Neural cell (in vitro differentiated cells): Measurements from ENCODE around the gene LUZP1. TPM values are rescaled to one million over a fixed set of nuclear protein-coding genes. Genes with fewer than 3 reads are reported as not detected.

Experiments
- H2AFZ ChIP-seq: fragments of 200-600, 300-800 bp; sonication (generic), shearing (Covaris generic); 2 replicates; pipeline ENCODE4 v1.6.0; 2014; ENCODE audit warnings: low read depth, mild to moderate bottlenecking, antibody characterized with exemption, low read length, moderate library complexity
- H3F3A ChIP-seq: fragments of 200-600 bp; shearing (Covaris generic); 2 replicates; pipeline ENCODE4 v1.6.1; 2016; ENCODE audit warnings: mild to moderate bottlenecking, moderate library complexity, mixed read lengths, antibody characterized with exemption, low read length; ENCODE audit not compliant: insufficient read depth, poor library complexity, severe bottlenecking
- H3K27ac ChIP-seq: fragments of 200-600, 300-800 bp; sonication (generic), shearing (Covaris generic); 2 replicates; pipeline ENCODE4 v1.5.1; 2014; ENCODE audit warnings: mild to moderate bottlenecking, low read length, moderate library complexity
- H3K27me3 ChIP-seq: fragments of 300-800, 200-600 bp; sonication (generic), shearing (Covaris generic); 2 replicates; pipeline ENCODE4 v1.6.0; 2014; ENCODE audit warnings: mild to moderate bottlenecking, low read depth, low read length, moderate library complexity; ENCODE audit not compliant: insufficient read depth
- H3K36me3 ChIP-seq: fragments of 300-800, 200-600 bp; sonication (generic), shearing (Covaris generic); 2 replicates; pipeline ENCODE4 v1.5.1; 2014; ENCODE audit warnings: mild to moderate bottlenecking, antibody characterized with exemption, low read length, moderate library complexity; ENCODE audit not compliant: insufficient read depth
- H3K4me2 ChIP-seq: fragments of 300-800, 200-600 bp; sonication (generic), shearing (Covaris generic); 2 replicates; pipeline ENCODE4 v1.6.0; 2014; ENCODE audit warnings: mild to moderate bottlenecking, low read length
- H3K4me3 ChIP-seq: fragments of 300-800, 200-600 bp; sonication (generic), shearing (Covaris generic); 2 replicates; pipeline ENCODE4 v1.5.1; 2014; ENCODE audit warnings: mild to moderate bottlenecking, low read length, moderate library complexity
- H3K79me2 ChIP-seq: fragments of 200-600 bp; shearing (Covaris generic); replicated peaks from 2 replicates; pipeline ENCODE4 v1.6.0; 2014; ENCODE audit warnings: mild to moderate bottlenecking, low read length, moderate library complexity; ENCODE audit not compliant: insufficient read depth
- H3K9ac ChIP-seq: fragments of 300-800, 200-600 bp; sonication (generic), shearing (Covaris generic); 2 replicates; pipeline ENCODE4 v1.6.1; 2016; ENCODE audit warnings: mild to moderate bottlenecking, low read length, mixed read lengths
- H3K9me2 ChIP-seq: fragments of 200-600 bp; shearing (Covaris generic); 2 replicates; pipeline ENCODE4 v1.6.1; 2016; ENCODE audit warnings: mild to moderate bottlenecking, low read length, mixed read lengths; ENCODE audit not compliant: insufficient read depth
- H3K9me3 ChIP-seq: fragments of 200-600, 300-800 bp; sonication (generic), shearing (Covaris generic); 2 replicates; pipeline ENCODE4 v1.6.1; 2016; ENCODE audit warnings: mild to moderate bottlenecking, mixed run types, low read length, moderate library complexity, mixed read lengths
- H4K20me1 ChIP-seq: fragments of 200-600 bp; shearing (Covaris generic); 2 replicates; pipeline ENCODE4 v1.6.1; 2016; ENCODE audit warnings: mild to moderate bottlenecking, mixed run types; ENCODE audit not compliant: insufficient read depth
- CTCF ChIP-seq: fragments of 450-650 bp; IDR thresholded peaks from 2 replicates; pipeline ENCODE4 v1.5.1; 2014; ENCODE audit warnings: antibody characterized with exemption, mild to moderate bottlenecking, moderate library complexity; ENCODE audit not compliant: poor library complexity, severe bottlenecking
- EP300 ChIP-seq: fragments of 450-650 bp; conservative IDR thresholded peaks from 2 replicates; pipeline ENCODE4 v1.6.1; 2014; ENCODE audit warnings: antibody characterized with exemption, mild to moderate bottlenecking, moderate library complexity; ENCODE audit not compliant: poor library complexity, severe bottlenecking
- EZH2 ChIP-seq: fragments of 200-600, 300-800 bp; shearing (Covaris generic), sonication (generic); IDR thresholded peaks from 2 replicates; pipeline ENCODE4 v1.6.1; 2014; ENCODE audit warnings: antibody characterized with exemption, low read length, borderline replicate concordance, mild to moderate bottlenecking; ENCODE audit not compliant: insufficient read depth, poor library complexity, severe bottlenecking
- MXI1 ChIP-seq: fragments of 450-650 bp; conservative IDR thresholded peaks from 2 replicates; pipeline ENCODE4 v1.6.1; 2014; ENCODE audit warnings: antibody characterized with exemption, mild to moderate bottlenecking; ENCODE audit not compliant: poor library complexity, severe bottlenecking
- POLR2AphosphoS5 ChIP-seq: IDR thresholded peaks from 2 replicates; pipeline ENCODE4 v1.6.1; 2012
- RAD21 ChIP-seq: fragments of 450-650 bp; conservative IDR thresholded peaks from 2 replicates; pipeline ENCODE4 v1.6.1; 2014; ENCODE audit warnings: antibody characterized with exemption, mild to moderate bottlenecking, moderate library complexity
- SMC3 ChIP-seq: fragments of 450-650 bp; conservative IDR thresholded peaks from 2 replicates; pipeline ENCODE4 v1.6.1; 2014; ENCODE audit warnings: antibody characterized with exemption, mild to moderate bottlenecking, moderate library complexity; ENCODE audit not compliant: poor library complexity
- TAF1 ChIP-seq: IDR thresholded peaks from 2 replicates; pipeline ENCODE4 v1.6.1; 2012; ENCODE audit warnings: low read depth
- polyA plus RNA-seq: library from polyadenylated mRNA; depleted of rRNA; stranded (reverse); fragments of >200 nt; gene quantifications from 2 replicates; pipeline ENCODE4 v1.2.3, GENCODE V29; 2014
- TF ChIP-seq, protein P1 (sequence below): IDR thresholded peaks from 2 replicates; pipeline ENCODE4 v1.6.1; 2012; ENCODE audit warnings: borderline replicate concordance

LUZP1 gene
- polyA plus RNA-seq, 1 donor from 2014 or later: 2.3 TPM

GRCh38 chr1:23098463-23099170 is 70.0 kb downstream of the LUZP1 start:
- peaks cover 6% of the 10 kb centered on the region for H3K79me2 ChIP-seq
- no peaks in the 10 kb centered on the region for H3F3A ChIP-seq
- no peaks in the 10 kb centered on the region for H3K27me3 ChIP-seq
- no peak overlapping the region for H3K4me2 ChIP-seq
- no peak overlapping the region for H3K4me3 ChIP-seq
- no peak overlapping the region for H2AFZ ChIP-seq
- no peaks in the 10 kb centered on the region for H4K20me1 ChIP-seq
- peak; percentile 94 for TF ChIP-seq RAD21
- TF ChIP-seq SMC3: peak; percentile 98
- no peak for TF ChIP-seq EP300
- peak; percentile 26 for TF ChIP-seq MXI1
- no peak for TF ChIP-seq TAF1
- TF ChIP-seq CTCF: peak; percentile 93
- H3K27ac ChIP-seq: no peak overlapping the region
- no peak overlapping the region for H3K9ac ChIP-seq
- no peaks in the 10 kb centered on the region for H3K9me2 ChIP-seq
- H3K9me3 ChIP-seq: no peaks in the 10 kb centered on the region
- H3K36me3 ChIP-seq: no peaks in the 10 kb centered on the region

DNA sequence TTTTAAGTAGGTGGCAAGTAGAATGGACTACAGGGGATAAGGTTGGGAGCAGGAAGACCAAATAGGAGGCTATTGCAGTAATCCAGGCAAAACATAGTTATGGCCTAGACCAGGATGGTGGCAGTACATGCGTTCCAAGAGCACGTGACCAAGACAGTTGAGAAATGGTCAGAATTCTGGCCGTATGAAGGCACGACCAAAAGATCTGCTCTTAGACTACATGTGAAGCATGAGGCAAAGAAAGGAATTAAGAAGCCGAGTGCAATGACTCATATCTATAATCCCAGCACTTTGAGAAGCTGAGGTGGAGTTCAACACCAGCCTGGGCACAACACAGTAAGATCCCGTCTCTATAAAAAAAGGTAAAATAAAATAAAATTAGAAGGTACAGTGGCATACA is 71.3 kb downstream of the LUZP1 start:
- Histone ChIP-seq H3F3A (no peaks in the 10 kb centered on the region), H3K4me2 (no peak overlapping the region), H3K27me3 (no peaks in the 10 kb centered on the region), H2AFZ (no peak overlapping the region), H3K4me3 (no peak overlapping the region), H3K27ac (no peak overlapping the region), H4K20me1 (no peaks in the 10 kb centered on the region), H3K36me3 (no peaks in the 10 kb centered on the region), H3K9me3 (no peaks in the 10 kb centered on the region), H3K9ac (no peak overlapping the region), H3K79me2 (peaks cover 6% of the 10 kb centered on the region), H3K9me2 (no peaks in the 10 kb centered on the region)
- TF ChIP-seq RAD21 (no peak), EZH2 (no peak), TAF1 (no peak), MXI1 (no peak), CTCF (no peak), EP300 (no peak), SMC3 (no peak), POLR2AphosphoS5 (no peak)
- TF ChIP-seq, protein P1, sequence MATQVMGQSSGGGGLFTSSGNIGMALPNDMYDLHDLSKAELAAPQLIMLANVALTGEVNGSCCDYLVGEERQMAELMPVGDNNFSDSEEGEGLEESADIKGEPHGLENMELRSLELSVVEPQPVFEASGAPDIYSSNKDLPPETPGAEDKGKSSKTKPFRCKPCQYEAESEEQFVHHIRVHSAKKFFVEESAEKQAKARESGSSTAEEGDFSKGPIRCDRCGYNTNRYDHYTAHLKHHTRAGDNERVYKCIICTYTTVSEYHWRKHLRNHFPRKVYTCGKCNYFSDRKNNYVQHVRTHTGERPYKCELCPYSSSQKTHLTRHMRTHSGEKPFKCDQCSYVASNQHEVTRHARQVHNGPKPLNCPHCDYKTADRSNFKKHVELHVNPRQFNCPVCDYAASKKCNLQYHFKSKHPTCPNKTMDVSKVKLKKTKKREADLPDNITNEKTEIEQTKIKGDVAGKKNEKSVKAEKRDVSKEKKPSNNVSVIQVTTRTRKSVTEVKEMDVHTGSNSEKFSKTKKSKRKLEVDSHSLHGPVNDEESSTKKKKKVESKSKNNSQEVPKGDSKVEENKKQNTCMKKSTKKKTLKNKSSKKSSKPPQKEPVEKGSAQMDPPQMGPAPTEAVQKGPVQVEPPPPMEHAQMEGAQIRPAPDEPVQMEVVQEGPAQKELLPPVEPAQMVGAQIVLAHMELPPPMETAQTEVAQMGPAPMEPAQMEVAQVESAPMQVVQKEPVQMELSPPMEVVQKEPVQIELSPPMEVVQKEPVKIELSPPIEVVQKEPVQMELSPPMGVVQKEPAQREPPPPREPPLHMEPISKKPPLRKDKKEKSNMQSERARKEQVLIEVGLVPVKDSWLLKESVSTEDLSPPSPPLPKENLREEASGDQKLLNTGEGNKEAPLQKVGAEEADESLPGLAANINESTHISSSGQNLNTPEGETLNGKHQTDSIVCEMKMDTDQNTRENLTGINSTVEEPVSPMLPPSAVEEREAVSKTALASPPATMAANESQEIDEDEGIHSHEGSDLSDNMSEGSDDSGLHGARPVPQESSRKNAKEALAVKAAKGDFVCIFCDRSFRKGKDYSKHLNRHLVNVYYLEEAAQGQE: no peak
